Dedifferentiated amniotic fluid mesenchymal stem cell (primary cell): ENCODE results near the gene MPV17.
A peak's percentile ranks its signal among the peaks of the same experiment; 100 is the strongest.
"Not testable (repeated sequence)": the region's sequence is repeated elsewhere in the genome, so short reads cannot be mapped to it uniquely, and the experiment has no call there.

Source experiments
- DNase-seq: peaks from one replicate; pipeline ENCODE4 v3.0.0-alpha.2; 2016; ENCODE audit errors: extremely low spot score

Gene MPV17

GRCh38 chr2:27323596-27324285 lies 844 bp upstream of the MPV17 start:
- no peak for DNase-seq

DNA sequence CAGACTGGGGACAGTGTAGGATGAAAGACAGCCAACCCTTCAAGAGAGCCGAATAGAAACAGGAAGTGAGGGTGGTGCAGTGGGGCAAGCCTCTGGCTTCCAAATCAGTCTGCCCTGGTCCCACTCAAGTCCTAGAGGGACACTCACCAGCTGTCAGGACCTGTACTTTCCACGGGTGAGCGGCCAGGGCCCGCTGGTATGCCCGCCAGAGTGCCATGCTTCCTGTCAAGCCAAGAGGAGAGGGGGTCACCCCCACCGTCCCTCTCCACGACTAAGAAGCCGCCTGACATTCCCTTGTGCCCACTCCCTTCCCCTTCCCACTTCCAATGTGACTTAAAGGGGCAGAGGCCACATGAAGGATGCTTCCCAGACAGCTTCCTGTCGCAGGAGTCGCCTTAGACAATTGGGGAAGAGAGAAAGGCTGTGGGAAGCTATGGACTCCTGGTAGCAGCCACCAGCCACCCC lies 564 bp downstream of the MPV17 start:
- DNase-seq: no peak

GRCh38 chr2:27320958-27321543 lies 1.8 kb downstream of the MPV17 start:
- DNase-seq: peak; percentile 76

- DNase-seq: not testable (repeated sequence)
These were observed 3.1 kb downstream of the MPV17 start for GRCh38 chr2:27319839-27320238.

DNA sequence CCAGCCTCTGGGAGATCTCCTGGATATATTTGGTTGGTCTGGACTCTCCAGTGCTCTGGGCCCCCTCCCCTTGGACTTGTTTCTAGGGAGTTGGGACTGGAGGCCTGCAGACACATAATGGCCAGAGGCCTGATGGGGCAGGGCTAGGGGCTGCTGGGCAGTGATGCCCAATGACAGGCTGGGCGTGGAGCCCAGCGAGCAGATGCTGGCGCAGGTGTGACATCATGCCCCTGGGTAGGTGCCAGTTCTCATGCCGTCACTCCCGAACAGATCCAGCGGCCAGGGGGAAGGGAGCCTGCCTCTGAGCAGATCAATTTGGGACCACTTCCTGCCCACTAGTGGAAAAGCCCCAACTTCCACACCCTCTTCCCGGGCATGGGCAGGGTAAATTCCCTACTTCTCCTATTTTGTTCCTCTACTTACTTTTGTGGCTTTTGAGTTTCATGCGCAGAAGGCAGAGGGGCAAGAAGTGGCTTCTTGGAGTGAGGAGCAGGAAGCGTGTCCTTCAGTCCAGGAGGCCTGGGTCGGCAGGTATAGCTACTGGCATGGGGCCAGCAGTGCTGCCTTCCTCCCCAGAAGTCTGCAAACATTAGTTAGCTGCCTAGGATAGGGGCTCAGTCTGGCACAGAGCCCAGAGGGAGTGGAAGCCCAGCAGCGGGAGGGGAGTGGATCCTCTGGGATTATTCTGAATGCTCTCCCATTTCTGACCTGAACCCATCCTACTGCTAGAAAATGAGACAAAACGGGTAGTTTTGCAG lies 6.1 kb downstream of the MPV17 start:
- DNase-seq: no peak

- DNase-seq: no peak
These were observed 7.8 kb downstream of the MPV17 start for GRCh38 chr2:27315122-27315521.

DNA sequence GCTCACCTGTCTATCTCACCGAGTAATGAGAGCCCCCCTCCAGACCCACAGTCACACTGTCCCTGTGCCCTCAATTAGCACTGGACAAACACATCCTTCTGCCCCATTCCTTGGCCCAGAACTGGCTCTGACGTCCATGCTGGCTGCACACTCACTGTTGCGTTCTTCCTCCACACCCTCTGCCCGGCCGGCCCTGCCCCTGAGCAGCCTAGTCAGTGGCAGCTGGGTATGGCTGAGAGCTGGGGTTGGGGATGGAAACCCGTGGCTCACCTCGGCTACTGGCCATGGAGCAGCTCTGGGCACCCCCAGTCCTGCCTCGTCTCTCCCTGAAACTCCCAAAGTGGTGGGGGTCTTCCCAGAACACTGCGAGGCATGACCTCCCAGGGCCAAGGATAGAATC lies 8.2 kb downstream of the MPV17 start:
- DNase-seq: no peak

DNA sequence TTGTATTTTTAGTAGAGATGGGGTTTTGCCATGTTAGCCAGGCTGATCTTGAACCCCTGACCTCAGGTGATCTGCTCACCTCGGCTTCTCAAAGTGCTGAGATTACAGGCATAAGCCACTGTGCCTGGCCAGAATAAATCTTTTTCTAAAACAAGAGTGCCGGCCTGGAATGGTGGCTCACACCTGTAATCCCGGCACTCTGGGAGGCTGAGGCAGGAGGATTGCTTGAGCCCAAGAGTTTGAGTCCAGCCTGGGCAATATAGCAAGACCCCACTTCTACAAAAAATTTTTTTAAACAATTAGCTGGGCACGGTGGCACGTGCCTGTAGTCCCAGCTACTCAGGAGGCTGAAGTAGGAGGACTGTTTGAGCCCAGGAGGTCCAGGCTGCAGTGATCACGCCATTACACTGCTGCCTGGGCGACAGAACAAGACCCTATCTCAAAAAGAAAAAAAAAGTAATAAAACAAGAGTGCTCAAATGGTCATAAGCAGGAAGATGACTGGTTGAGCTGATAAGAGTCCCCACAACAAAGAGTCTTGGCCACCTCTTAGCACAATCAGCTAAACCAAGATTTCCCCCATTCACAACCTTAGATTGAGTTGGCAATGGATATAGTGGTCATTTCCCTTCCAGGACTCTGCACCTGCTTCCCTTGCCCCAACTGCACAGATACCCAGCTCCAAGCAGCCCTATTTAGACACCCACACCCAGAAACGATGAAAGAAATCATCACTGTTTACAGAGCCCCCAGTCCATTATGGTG lies 8.8 kb downstream of the MPV17 start:
- no peak for DNase-seq

GRCh38 chr2:27312152-27312551 lies 10.7 kb downstream of the MPV17 start:
- DNase-seq: no peak

DNA sequence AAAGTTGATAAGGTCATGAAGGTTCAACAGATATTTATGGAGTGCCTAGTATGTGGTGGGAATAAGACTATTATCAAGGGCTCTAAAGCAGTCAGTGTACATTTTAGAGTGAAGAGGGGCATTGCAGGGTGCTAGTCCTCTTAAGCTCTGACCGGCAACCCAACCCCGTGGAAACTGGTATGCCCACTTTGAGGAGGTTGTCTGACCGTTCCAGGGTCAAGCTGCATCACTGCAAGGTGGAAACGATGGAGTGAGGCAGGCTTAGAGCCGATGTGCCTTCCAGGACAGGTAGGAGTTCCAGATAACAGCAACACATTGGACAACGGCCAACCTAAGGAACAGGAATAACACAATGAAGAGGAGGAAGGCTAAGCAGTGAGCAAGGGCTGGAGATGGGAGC lies 13.2 kb downstream of the MPV17 start:
- DNase-seq: no peak

GRCh38 chr2:27308359-27308881 lies 14.5 kb downstream of the MPV17 start, which contains the start of gene UCN:
Gene UCN (minus strand): TSS chr2:27308445. CDS start chr2:27307895, 550 bp downstream.
- no peak for DNase-seq

DNA sequence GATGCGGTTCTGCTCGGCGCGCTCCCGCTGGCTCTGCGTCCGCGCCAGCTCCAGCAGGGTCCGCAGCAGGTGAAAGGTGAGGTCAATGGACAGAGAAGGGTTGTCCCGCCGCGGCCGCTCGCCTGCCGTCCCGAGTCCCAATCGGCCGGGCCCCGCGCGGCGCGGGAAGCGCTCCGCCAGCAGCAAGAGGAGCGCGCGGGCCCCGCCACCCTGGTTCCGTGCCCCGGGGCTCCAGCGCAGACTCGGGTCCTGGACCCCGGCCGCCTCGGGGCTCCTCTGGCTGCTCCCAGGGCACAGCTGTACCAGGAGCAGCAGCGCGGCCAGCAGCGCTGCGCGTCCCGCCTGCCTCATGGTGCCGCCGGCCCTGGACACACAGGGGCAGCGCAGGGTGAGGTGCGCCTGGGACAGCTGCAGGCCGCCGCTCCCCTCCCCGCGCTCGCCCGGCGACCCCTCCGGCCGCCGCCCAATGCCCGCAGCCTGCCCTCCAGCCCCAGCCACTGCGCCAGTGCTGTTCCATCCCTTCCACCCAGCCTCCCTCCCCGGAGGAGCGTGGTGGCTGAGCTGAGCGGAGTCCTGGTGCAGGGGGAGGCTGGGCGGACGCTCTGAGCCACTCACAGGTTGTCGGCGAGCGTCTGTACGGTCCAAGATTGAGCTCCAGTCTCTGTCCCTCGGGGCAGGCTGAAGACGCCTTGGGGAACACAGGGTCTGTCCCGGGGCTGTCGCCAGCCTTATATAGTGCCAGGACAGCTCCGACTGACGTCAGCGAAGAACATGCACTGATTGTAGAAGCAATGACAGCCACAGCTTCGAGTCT lies 15.1 kb downstream of the MPV17 start:
- no peak for DNase-seq

DNA sequence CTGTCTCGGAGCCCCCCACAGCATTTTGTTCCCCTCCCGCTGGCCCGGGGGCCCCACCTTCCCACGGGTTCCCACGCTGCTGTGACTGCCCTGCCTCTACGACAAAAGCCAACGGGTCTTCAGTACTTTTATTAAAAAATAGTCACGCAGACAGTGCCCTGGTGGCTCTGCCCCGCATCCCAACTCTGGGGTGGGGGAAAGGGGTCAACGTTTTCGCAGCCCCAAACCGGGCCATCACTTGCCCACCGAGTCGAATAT lies 15.7 kb downstream of the MPV17 start:
- DNase-seq: no peak

DNA sequence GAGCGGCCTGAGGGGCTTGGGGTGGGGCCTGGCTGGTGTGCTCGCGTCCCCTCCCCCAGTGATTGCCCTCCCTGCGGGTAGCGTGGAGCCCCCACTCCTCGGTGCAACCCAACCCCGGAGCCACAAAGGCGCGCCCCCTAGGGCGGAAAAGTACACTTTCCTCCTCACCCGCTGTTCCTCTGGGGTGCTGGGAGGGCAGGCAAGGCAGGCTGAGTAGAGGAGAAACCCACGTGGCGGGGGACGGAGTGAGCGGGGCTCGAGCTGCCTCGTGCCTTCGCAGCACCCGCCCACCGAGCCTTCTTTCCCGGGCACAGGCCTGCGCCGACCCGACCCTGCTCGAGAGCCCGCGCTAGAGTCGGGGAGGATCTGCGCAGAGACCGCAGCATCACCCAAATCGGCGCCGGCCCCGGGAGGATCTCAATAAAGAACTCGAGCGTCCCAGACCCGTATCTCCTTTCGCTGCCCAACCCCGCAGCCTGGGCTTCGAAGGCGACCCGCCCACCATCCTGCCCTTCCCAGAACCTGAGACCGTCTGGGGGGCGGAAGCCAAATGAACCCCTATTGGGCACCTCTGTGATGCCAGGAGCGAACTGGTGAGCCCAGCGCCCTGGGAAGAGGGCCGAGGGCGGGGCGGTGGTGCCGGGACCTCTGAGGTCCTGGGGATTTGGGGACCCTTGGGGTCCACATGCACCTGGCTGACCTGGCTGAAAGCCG lies 16.2 kb downstream of the MPV17 start:
- no peak for DNase-seq

- DNase-seq: no peak
These were observed 16.8 kb downstream of the MPV17 start for GRCh38 chr2:27306136-27306535.

GRCh38 chr2:27305516-27305915 lies 17.4 kb downstream of the MPV17 start:
- DNase-seq: no peak

DNA sequence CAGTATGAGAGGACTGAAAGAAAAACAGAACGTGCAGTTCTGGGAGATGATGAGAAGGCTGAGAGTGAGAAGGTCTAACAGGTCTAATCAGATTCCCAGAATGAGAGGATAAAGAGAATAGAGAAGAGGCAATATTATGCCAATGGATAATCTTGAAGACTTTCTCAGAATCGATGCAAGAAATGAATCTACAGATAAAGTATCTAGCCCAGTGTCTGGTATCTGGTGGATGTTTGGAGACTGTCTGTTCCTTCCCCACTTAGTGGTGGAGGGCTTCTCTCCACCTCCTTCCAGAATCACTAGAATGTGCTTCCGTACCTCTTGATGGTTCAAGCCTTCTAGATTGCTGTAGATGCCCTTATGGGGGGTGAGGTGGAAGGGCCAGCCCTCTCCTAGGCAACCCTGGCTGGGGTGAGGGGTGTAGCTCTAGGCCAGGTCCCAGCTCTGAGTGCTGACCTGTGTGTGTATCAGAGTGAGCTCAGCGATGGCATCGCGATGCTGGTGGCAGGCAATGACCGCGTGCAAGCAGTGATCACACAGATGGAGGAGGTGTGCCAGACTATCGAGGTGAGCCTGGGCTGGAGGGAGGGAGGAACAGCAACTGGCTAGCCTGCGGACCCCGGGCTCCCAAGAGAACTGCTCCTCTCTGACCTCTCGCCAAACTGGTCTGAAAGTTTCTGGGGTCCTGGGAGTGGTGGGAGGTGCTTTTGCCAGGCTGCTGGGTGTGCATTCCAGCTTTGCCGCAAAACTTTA lies 18.2 kb downstream of the MPV17 start:
- no peak for DNase-seq

DNA sequence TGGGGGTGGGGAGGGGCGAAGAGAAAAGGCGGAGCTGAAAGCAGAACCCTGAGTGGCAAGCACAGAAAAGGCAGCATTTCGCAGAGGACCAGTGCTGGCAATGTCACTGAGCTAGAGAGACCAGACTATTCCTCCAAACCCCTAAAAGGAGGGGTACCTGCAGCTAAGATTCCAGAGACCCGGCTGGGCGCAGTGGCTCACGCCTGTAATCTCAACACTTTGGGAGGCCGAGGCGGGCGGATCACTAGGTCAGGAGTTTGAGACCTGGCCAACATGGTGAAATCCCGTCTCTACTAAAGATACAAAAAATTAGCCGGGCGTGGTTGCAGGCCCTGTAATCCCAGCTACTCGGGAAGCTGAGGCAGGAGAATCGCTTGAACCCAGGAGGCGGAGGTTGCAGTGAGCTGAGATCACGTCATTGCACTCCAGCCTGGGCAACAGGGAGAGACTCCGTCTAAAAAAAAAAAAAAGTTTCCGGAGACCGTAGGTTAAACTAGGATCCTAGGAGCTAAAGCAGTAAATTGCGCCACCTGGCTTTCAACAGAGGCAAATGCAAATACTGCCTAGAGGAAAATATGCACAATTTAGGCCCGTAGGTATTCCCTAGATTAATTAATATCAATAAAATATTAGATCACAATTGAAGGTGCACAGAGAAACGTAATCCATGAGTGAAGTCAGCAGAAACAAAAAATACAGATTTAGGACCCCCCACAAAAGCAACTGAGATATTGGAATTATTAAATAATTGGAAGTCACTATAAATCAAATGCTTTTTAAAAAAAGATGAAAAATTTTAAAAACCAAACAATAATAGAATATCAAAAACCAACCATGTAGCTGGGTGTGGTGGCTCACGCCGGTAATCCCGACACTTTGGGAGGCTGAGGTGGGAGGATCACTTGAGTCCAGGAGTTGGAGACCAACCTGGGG lies 19.5 kb downstream of the MPV17 start:
- peak; percentile 75 for DNase-seq

GRCh38 chr2:27300606-27301005 lies 22.3 kb downstream of the MPV17 start:
- DNase-seq: not testable (repeated sequence)
